GM12874 (cell line): Measurements from ENCODE around the gene SIRPA.

Experiments
- TF ChIP-seq, protein P1 (sequence below): IDR thresholded peaks from 2 replicates; pipeline ENCODE4 v1.5.1; 2011; ENCODE audit warnings: low read depth, mild to moderate bottlenecking, control low read depth, low read length, moderate library complexity; ENCODE audit not compliant: insufficient read depth

SIRPA gene

DNA sequence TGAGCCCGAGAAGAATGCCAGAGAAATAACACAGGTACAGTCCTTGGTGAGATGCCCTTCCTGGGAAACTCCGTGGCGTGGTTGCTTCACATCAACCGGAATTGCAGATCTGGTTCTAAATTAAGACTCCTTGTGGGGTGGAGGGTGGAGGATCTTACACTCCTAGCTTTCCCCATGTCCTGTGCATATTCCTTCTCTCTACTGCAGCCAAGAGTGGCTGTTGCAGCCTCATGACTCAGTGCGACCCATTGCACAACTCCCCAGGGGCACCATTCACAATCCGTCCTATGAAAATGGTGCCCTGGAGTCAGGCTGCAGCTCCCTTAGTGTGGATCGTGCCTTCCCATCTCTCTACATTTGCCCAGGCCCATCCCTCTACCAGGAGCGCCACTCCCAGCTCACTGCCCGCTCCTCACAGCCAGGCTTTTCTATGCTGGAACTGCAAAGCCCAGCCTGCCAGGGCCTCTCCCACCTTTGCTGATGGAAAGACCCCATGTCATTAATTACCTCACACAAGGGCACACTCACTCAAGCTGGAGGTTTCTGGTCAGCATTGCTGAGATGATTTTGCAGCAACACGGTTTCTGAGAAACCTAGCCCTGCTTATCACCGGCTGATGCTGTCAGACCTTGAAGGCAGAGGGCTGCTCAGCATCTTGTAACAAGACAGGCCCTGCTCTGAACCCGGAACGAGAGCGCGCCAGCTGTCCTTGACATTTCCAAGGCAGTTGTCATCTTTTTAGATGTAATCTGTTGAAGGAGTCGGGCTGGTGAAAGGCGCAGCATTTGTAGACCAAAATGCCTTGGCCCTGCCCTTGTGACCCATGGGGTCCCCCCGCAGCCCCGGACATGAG lies 39.7 kb downstream of the SIRPA start:
- TF ChIP-seq, protein P1, sequence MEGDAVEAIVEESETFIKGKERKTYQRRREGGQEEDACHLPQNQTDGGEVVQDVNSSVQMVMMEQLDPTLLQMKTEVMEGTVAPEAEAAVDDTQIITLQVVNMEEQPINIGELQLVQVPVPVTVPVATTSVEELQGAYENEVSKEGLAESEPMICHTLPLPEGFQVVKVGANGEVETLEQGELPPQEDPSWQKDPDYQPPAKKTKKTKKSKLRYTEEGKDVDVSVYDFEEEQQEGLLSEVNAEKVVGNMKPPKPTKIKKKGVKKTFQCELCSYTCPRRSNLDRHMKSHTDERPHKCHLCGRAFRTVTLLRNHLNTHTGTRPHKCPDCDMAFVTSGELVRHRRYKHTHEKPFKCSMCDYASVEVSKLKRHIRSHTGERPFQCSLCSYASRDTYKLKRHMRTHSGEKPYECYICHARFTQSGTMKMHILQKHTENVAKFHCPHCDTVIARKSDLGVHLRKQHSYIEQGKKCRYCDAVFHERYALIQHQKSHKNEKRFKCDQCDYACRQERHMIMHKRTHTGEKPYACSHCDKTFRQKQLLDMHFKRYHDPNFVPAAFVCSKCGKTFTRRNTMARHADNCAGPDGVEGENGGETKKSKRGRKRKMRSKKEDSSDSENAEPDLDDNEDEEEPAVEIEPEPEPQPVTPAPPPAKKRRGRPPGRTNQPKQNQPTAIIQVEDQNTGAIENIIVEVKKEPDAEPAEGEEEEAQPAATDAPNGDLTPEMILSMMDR = no peak

DNA sequence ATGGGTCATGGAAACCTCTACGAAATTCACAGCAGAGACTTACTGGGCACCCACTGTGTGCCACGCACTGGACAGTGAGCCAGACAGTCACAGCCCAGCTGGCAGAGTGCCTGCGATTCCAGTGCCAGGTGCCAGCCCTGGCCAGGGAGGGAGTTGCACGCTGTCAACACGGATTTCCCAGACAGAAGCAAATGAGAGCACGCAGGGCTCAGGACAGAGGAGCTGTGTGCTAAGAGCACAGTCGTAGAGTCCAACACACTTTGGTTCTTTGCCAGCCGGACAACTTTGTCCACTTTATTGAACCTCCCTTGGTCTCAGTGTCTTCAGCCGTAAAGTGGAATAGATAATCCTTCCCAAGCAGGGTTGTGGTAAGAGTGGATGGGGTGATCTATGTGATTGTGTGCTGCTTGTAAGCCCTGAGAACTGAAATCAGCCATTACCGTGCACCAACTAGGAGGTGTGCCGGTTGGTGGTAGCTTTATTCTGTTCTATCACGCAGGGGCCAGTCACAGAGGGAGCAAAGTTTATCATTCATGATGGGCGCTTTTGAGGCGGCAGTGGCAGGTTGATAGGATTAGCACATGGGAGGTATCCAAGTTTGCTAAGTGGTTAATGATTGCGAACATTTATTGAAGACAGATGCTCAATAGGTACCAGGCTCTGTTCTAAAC lies 40.6 kb downstream of the SIRPA start:
- TF ChIP-seq, protein P1 = no peak

DNA sequence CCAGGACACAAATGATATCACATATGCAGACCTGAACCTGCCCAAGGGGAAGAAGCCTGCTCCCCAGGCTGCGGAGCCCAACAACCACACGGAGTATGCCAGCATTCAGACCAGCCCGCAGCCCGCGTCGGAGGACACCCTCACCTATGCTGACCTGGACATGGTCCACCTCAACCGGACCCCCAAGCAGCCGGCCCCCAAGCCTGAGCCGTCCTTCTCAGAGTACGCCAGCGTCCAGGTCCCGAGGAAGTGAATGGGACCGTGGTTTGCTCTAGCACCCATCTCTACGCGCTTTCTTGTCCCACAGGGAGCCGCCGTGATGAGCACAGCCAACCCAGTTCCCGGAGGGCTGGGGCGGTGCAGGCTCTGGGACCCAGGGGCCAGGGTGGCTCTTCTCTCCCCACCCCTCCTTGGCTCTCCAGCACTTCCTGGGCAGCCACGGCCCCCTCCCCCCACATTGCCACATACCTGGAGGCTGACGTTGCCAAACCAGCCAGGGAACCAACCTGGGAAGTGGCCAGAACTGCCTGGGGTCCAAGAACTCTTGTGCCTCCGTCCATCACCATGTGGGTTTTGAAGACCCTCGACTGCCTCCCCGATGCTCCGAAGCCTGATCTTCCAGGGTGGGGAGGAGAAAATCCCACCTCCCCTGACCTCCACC lies 42.2 kb downstream of the SIRPA start:
- TF ChIP-seq, protein P1 = no peak

DNA sequence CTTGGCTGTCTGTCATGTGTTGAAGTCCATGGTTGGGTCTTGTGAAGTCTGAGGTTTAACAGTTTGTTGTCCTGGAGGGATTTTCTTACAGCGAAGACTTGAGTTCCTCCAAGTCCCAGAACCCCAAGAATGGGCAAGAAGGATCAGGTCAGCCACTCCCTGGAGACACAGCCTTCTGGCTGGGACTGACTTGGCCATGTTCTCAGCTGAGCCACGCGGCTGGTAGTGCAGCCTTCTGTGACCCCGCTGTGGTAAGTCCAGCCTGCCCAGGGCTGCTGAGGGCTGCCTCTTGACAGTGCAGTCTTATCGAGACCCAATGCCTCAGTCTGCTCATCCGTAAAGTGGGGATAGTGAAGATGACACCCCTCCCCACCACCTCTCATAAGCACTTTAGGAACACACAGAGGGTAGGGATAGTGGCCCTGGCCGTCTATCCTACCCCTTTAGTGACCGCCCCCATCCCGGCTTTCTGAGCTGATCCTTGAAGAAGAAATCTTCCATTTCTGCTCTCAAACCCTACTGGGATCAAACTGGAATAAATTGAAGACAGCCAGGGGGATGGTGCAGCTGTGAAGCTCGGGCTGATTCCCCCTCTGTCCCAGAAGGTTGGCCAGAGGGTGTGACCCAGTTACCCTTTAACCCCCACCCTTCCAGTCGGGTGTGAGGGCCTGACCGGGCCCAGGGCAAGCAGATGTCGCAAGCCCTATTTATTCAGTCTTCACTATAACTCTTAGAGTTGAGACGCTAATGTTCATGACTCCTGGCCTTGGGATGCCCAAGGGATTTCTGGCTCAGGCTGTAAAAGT lies 43.5 kb downstream of the SIRPA start:
- TF ChIP-seq, protein P1 = no peak

DNA sequence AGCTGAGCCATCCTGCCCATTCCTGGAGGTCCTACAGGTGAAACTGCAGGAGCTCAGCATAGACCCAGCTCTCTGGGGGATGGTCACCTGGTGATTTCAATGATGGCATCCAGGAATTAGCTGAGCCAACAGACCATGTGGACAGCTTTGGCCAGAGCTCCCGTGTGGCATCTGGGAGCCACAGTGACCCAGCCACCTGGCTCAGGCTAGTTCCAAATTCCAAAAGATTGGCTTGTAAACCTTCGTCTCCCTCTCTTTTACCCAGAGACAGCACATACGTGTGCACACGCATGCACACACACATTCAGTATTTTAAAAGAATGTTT lies 44.0 kb downstream of the SIRPA start:
- TF ChIP-seq, protein P1 = no peak

DNA sequence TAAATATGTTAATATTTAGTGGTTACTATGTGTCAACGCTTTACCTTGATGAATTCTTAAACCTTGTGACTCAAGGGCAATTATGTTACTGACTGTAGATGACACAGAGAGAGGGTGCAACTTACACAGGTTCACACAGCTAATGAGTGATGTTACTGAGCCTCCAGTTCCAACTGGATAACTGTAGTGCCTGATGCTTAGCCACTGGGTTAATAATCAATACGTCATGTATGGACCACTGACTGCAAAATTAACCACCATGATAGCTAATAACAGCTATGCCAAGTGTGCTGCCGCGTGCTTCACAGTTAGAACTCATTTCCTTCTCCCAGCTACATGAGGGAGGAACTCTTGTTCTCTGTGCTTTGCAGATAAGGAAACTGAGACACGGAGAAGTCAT lies 45.4 kb downstream of the SIRPA start:
- TF ChIP-seq, protein P1 = no peak

DNA sequence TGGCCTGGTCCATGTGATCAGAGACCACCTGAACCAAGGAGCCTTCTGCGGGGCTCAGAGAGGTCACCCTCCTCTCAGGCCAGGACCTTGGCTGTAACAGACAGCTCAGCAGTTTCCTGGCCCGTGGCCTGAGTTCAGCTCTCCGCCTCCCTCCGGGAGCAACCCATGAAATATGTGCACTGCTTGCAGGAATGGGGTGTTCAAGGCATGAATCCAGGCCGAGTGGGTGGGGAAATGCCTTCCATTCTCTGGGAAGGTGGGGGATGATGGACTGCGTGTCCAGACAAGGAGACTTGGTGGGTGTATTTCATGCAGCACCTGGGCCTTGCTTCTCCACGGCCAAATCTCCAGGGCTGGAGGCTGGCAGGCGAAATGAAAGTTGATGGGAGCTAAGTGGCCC lies 46.0 kb downstream of the SIRPA start:
- TF ChIP-seq, protein P1 = no peak
